ENCODE results near the gene SETD1B. TPM values are rescaled to one million over a fixed set of nuclear protein-coding genes. Genes with fewer than 3 reads are reported as not detected.

The SETD1B gene
- total RNA-seq, 6 experiments from 2014 or later, result 3.7 to 20.0 (median 9.3) TPM

DNA sequence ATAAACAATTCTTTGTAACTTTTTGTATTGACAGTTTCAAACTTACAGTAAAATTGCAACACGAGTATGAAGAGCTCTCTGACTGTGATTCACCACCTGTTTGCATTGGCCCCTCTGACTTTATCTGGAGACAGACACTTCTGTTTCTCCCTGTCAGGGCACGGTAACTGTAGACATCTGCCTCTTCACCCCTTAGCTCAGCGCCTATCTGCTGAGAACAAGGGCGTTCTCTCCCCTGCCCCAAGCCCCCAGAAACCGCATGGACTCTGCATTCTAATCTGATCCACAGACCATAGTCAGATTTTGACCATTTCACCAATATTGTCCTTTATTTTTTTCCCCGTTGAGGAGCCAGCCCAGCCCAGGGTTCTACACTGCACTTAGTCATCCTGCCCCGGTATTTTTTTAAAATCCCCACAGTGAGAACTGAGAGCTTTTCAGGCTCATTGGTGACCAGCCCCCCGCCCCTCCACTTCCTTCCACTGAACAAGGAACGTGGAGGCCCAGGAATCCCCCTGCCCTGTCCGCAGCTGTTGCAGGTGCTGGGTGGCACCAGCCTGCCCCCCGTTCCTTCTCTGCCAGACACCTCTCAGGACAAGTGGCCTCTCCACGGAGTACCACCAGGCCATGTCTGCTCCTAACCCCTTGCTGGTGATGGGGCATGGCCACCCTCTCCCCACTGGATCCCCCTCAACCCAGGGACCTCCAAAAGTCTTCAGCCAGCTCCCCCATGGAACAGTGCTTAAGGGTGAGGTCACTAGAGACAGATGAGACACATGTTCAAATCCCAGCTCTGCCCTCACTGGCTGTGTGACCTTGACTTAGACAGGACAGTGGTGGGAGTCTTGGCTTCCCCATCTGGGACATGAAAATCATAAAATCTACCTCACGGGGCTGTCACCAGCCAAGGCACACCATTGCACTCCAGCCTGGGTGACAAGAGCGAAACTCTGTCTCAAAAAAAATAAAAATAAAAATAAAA is 21.5 kb upstream of the SETD1B start:
- Histone ChIP-seq H3K27ac (no peak overlapping the region), H3K27me3 (no peaks in the 10 kb centered on the region), H3K9me3 (no peaks in the 10 kb centered on the region), H3K4me1 (peaks cover 0 to 9% (median 4%) of the 10 kb centered on the region in 4 donors), H3K36me3 (no peaks in the 10 kb centered on the region), H3K4me3 (no peak overlapping the region)
- intact Hi-C loops (cut with DNase I), result no loop called here
- no peak for TF ChIP-seq POLR2A (IDR thresholded peaks at IDR 0.05)
- TF ChIP-seq, protein P1, sequence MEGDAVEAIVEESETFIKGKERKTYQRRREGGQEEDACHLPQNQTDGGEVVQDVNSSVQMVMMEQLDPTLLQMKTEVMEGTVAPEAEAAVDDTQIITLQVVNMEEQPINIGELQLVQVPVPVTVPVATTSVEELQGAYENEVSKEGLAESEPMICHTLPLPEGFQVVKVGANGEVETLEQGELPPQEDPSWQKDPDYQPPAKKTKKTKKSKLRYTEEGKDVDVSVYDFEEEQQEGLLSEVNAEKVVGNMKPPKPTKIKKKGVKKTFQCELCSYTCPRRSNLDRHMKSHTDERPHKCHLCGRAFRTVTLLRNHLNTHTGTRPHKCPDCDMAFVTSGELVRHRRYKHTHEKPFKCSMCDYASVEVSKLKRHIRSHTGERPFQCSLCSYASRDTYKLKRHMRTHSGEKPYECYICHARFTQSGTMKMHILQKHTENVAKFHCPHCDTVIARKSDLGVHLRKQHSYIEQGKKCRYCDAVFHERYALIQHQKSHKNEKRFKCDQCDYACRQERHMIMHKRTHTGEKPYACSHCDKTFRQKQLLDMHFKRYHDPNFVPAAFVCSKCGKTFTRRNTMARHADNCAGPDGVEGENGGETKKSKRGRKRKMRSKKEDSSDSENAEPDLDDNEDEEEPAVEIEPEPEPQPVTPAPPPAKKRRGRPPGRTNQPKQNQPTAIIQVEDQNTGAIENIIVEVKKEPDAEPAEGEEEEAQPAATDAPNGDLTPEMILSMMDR (IDR thresholded peaks at IDR 0.05), result no peak
- WGBS (ENCODE audit: insufficient coverage, low coverage, low lambda C conversion rate, missing lambda C conversion rate), result 59% methylated on average over 12 of the region's 14 CpGs
- no peak for ATAC-seq
- no peak for DNase-seq

DNA sequence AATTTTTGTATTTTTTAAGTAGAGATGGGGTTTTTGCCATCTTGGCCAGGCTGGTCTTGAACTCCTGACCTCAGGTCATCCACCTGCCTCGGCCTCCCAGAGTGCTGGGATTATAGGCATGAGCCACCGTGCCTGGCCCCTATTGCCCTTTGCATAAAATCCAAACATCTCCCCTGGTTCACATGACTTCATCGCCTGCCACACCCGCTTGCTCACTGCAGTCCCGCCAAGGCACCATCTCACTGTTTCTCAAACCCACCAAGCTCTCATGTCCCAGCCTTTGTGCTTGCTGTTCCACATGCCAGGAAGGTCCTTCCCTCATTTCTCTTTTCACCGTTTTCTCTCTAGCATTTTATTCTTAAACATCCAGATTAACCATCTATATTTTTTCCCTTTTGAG is 20.0 kb upstream of the SETD1B start:
- ATAC-seq, result no peak
- no peak overlapping the region for H3K27ac ChIP-seq
- H3K27me3 ChIP-seq, result no peaks in the 10 kb centered on the region
- TF ChIP-seq POLR2A (IDR thresholded peaks at IDR 0.05), result no peak
- TF ChIP-seq, protein P1 (IDR thresholded peaks at IDR 0.05), result no peak
- H3K4me1 ChIP-seq, result peaks cover 0 to 9% (median 4%) of the 10 kb centered on the region in 4 donors
- intact Hi-C loops (cut with DNase I), result no loop called here
- no peak overlapping the region for H3K4me3 ChIP-seq
- WGBS (ENCODE audit: insufficient coverage, low coverage, low lambda C conversion rate, missing lambda C conversion rate), result 66% methylated on average over 5 of the region's 6 CpGs
- no peaks in the 10 kb centered on the region for H3K9me3 ChIP-seq
- DNase-seq, result no peak
- H3K36me3 ChIP-seq, result no peaks in the 10 kb centered on the region

DNA sequence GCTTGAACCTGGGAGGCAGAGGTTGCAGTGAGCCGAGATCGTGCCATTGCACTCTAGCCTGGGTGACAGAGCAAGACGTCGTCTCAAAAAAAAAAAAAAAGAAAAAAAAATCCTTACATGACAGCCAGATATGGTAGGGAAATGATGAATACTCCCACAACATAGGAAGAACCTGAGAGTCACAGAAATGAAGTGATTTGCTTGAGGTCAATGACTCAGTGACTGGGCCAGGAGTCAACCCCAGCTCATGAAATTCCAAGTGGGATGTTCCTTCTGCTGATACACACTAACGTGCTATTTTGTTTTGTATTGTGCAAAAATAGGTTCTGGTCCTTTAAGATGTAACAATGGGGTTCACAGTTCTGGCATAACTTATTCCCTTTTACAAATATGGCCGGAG is 19.3 kb upstream of the SETD1B start:
- Histone ChIP-seq H3K27ac (no peak overlapping the region), H3K4me1 (peaks cover 0 to 9% (median 4%) of the 10 kb centered on the region in 4 donors), H3K9me3 (no peaks in the 10 kb centered on the region), H3K27me3 (no peaks in the 10 kb centered on the region), H3K4me3 (no peak overlapping the region), H3K36me3 (no peaks in the 10 kb centered on the region)
- intact Hi-C loops (cut with DNase I), result no loop called here
- WGBS (ENCODE audit: insufficient coverage, low coverage, low lambda C conversion rate, missing lambda C conversion rate), result 20% methylated on average over 4 of the region's 6 CpGs
- TF ChIP-seq, protein P1 (IDR thresholded peaks at IDR 0.05), result no peak
- TF ChIP-seq POLR2A (IDR thresholded peaks at IDR 0.05), result no peak
- DNase-seq (no peak), ATAC-seq (peak in 2 of 4 donors; percentile 22 to 42)

DNA sequence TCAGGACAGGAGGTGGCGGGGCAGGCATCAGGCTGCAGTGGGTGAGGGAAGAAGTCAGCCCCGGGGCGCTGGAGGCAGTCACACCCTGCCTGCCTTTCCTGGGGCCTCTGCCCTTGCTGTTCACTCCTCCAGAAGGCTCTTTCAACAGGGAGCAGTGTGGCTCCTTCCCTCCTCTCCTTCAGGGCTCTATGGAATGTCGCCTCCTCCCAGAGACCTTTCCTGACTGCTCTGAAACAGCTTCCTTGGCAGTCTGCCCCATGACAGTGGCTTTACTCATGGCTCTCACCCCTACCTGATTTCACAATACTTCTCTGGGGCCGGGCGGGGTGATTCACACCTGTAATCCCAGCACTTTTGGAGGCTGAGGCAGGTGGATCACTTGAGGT is 17.4 kb upstream of the SETD1B start:
- peak; percentile 87 to 92 (median 88) for DNase-seq
- Histone ChIP-seq H3K27ac (peak overlapping the region in 2 of 3 donors; percentile 56 to 71), H3K4me3 (no peak overlapping the region), H3K9me3 (no peaks in the 10 kb centered on the region), H3K4me1 (peaks cover 0 to 9% (median 4%) of the 10 kb centered on the region in 4 donors), H3K36me3 (no peaks in the 10 kb centered on the region), H3K27me3 (no peaks in the 10 kb centered on the region)
- no peak for TF ChIP-seq POLR2A (IDR thresholded peaks at IDR 0.05)
- TF ChIP-seq, protein P1 (IDR thresholded peaks at IDR 0.05), result no peak
- intact Hi-C loops (cut with DNase I), result no loop called here
- ATAC-seq, result peak; percentile 72 to 83 (median 76)
- 40% methylated on average over 4 of the region's 6 CpGs for WGBS (ENCODE audit: insufficient coverage, low coverage, low lambda C conversion rate, missing lambda C conversion rate)
